ENCODE measurements around the gene NRBF2. TPM values are rescaled to one million over a fixed set of nuclear protein-coding genes. Genes with fewer than 3 reads are reported as not detected.
"Not testable (repeated sequence)": the region's sequence is repeated elsewhere in the genome, so short reads cannot be mapped to it uniquely, and the experiment has no call there.

NRBF2 gene
- total and polyA plus RNA-seq, 2 of the 4 experiments (the other 2 are of a cell fraction): 19.9 to 20.6 TPM

GRCh38 chr10:63101091-63101490, 32.0 kb upstream of the NRBF2 start:
- ATAC-seq (ENCODE audit: low read depth); H2BK20ac ChIP-seq (ENCODE audit: low read depth, low read length); H3K27ac ChIP-seq (ENCODE audit: insufficient read depth, low read length); H3K27me3 ChIP-seq (ENCODE audit: control insufficient read depth, insufficient read depth, low read length); intact Hi-C loops (cut with micrococcal nuclease); DNase-seq; H3K9me3 ChIP-seq (ENCODE audit: control insufficient read depth, insufficient read depth, low read length); H2BK5ac ChIP-seq (ENCODE audit: low read depth, low read length, poor library complexity, severe bottlenecking); H3K14ac ChIP-seq (replicated peaks; ENCODE audit: low read depth, low read length); H2AFZ ChIP-seq (replicated peaks; ENCODE audit: low read length, poor library complexity); dilution Hi-C loops (cut with HindIII; ENCODE audit: low sequenced_read_pairs, unreplicated experiment); H3K4me1 ChIP-seq (ENCODE audit: control insufficient read depth, insufficient read depth, low read length); H3K23ac ChIP-seq (ENCODE audit: low read depth, low read length); H3K9me1 ChIP-seq (ENCODE audit: insufficient read depth, low read length); H2BK15ac ChIP-seq (ENCODE audit: low read depth, low read length); H3K18ac ChIP-seq (ENCODE audit: low read depth, low read length); H3K4ac ChIP-seq (ENCODE audit: low read depth, low read length); H4K8ac ChIP-seq (ENCODE audit: low read depth in 2 of 2, low read length in 2 of 2); H2AK5ac ChIP-seq (ENCODE audit: low read depth, low read length); H3K79me1 ChIP-seq (ENCODE audit: low read depth in 1 of 2, low read length in 2 of 2); H3K4me3 ChIP-seq (ENCODE audit: insufficient read depth, low read depth, low read length); H4K20me1 ChIP-seq (ENCODE audit: insufficient read depth, low read length); H2BK120ac ChIP-seq (ENCODE audit: low read depth, low read length); in situ Hi-C loops (cut with MboI; ENCODE audit: low sequenced_read_pairs); H3K4me2 ChIP-seq (ENCODE audit: low read depth, low read length); H3K9ac ChIP-seq (ENCODE audit: low read depth, low read length); BruUV-seq (replicated peaks); CTCF ChIA-PET; H4K5ac ChIP-seq (ENCODE audit: low read depth, low read length); POLR2A ChIA-PET (ENCODE audit: unreplicated experiment); H2AK9ac ChIP-seq (replicated peaks; ENCODE audit: low read depth, low read length, poor library complexity); H4K91ac ChIP-seq (ENCODE audit: insufficient read depth, low read depth, low read length); H3K56ac ChIP-seq (ENCODE audit: extremely low read depth, insufficient read depth, low read length); H3K36me3 ChIP-seq (ENCODE audit: control insufficient read depth, insufficient read depth, low read length): not testable (repeated sequence)
- WGBS, 2 experiments (ENCODE audit: extremely low coverage in 2 of 2, insufficient read length in 1 of 2): 89% methylated on average over 6 of the region's 10 CpGs; no CpG with 5 or more reads in 1 of the 2 experiments

- H2AK9ac ChIP-seq (replicated peaks; ENCODE audit: low read depth, low read length, poor library complexity); H4K91ac ChIP-seq (ENCODE audit: insufficient read depth, low read depth, low read length); H2BK20ac ChIP-seq (ENCODE audit: low read depth, low read length); H3K4me2 ChIP-seq (ENCODE audit: low read depth, low read length); H2AK5ac ChIP-seq (ENCODE audit: low read depth, low read length); dilution Hi-C loops (cut with HindIII; ENCODE audit: low sequenced_read_pairs, unreplicated experiment); H4K5ac ChIP-seq (ENCODE audit: low read depth, low read length); H3K4me3 ChIP-seq (ENCODE audit: insufficient read depth, low read depth, low read length); H3K4ac ChIP-seq (ENCODE audit: low read depth, low read length); H2BK5ac ChIP-seq (ENCODE audit: low read depth, low read length, poor library complexity, severe bottlenecking); H3K56ac ChIP-seq (ENCODE audit: extremely low read depth, insufficient read depth, low read length); H4K8ac ChIP-seq (ENCODE audit: low read depth in 2 of 2, low read length in 2 of 2); H3K79me1 ChIP-seq (ENCODE audit: low read depth in 1 of 2, low read length in 2 of 2); in situ Hi-C loops (cut with MboI; ENCODE audit: low sequenced_read_pairs); H3K9ac ChIP-seq (ENCODE audit: low read depth, low read length); H3K27me3 ChIP-seq (ENCODE audit: control insufficient read depth, insufficient read depth, low read length); CTCF ChIA-PET; POLR2A ChIA-PET (ENCODE audit: unreplicated experiment); H3K27ac ChIP-seq (ENCODE audit: insufficient read depth, low read length); H3K14ac ChIP-seq (replicated peaks; ENCODE audit: low read depth, low read length); H3K18ac ChIP-seq (ENCODE audit: low read depth, low read length); H2BK15ac ChIP-seq (ENCODE audit: low read depth, low read length); H3K36me3 ChIP-seq (ENCODE audit: control insufficient read depth, insufficient read depth, low read length); intact Hi-C loops (cut with micrococcal nuclease); H2AFZ ChIP-seq (replicated peaks; ENCODE audit: low read length, poor library complexity); DNase-seq; H3K9me3 ChIP-seq (ENCODE audit: control insufficient read depth, insufficient read depth, low read length); H3K23ac ChIP-seq (ENCODE audit: low read depth, low read length); ATAC-seq (ENCODE audit: low read depth); H3K9me1 ChIP-seq (ENCODE audit: insufficient read depth, low read length); H4K20me1 ChIP-seq (ENCODE audit: insufficient read depth, low read length); H2BK120ac ChIP-seq (ENCODE audit: low read depth, low read length); H3K4me1 ChIP-seq (ENCODE audit: control insufficient read depth, insufficient read depth, low read length); BruUV-seq (replicated peaks): not testable (repeated sequence)
- no CpG with 5 or more reads among the region's 7 CpGs for WGBS, 2 experiments (ENCODE audit: extremely low coverage in 2 of 2, insufficient read length in 1 of 2)
Measured at GRCh38 chr10:63102279-63102883, 30.7 kb upstream of the NRBF2 start.

Data from IMR-90 (cell line).